GM19351 (cell line): ENCODE data around the gene TMCC1.
A peak's percentile ranks its signal among the peaks of the same experiment; 100 is the strongest.
"Not testable (repeated sequence)": the region's sequence is repeated elsewhere in the genome, so short reads cannot be mapped to it uniquely, and the experiment has no call there.

Experiments
- ATAC-seq: cut with Tn5 transposase; IDR thresholded peaks from one replicate; pipeline ENCODE4 v1.9.1; 2021; ENCODE audit warnings: mild to moderate bottlenecking, moderate library complexity; ENCODE audit not compliant: unreplicated experiment

The TMCC1 gene

GRCh38 chr3:129893581-129894070 lies at the start of gene TMCC1:
Gene TMCC1 (minus strand): TSS chr3:129893711.
- peak; percentile 87 for ATAC-seq

DNA sequence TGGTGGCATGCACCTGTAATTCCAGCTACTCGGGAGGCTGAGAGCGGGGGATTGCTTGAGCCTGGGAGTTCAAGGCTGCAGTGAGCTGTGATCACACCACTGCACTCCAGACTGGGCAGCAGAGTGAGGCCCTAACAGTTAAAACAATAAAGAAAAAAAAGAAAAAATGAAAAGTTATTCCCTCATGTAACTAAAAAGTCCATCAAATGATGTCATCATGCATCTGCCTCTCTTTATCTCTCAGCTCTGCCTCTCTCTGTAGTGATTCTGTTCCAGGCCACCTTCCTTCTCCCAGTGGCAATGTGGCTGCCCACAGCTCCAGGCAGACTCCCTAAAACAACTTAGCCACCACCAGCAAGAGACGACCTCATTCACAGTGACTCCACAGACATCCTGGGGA lies 49.5 kb upstream of the TMCC1 start:
- no peak for ATAC-seq

GRCh38 chr3:129942296-129942695 lies 48.8 kb upstream of the TMCC1 start:
- ATAC-seq: no peak

GRCh38 chr3:129940086-129940485 lies 46.6 kb upstream of the TMCC1 start:
- no peak for ATAC-seq

GRCh38 chr3:129938140-129938930 lies 44.8 kb upstream of the TMCC1 start:
- ATAC-seq: no peak

DNA sequence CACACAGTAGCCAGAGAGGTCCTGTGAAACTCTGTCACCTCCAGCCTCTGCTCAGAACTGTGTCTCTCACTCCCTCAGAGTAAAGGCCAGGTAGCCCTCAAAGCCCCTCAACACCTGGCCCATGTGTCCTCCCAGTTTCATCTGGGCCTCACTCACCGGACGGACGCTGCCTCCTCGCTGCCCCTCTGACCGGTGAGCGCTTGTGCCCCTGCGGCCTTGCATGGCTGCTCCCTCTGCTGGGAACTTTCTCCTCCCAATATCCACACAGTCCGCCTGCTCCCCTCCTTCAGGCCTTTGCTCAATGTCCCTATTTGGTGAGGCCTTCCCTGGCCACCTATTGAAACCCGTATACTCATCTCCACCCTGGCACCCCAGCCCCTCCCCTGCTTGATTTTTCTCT lies 44.2 kb upstream of the TMCC1 start:
- ATAC-seq: no peak

GRCh38 chr3:129936757-129937156 lies 43.2 kb upstream of the TMCC1 start:
- no peak for ATAC-seq

DNA sequence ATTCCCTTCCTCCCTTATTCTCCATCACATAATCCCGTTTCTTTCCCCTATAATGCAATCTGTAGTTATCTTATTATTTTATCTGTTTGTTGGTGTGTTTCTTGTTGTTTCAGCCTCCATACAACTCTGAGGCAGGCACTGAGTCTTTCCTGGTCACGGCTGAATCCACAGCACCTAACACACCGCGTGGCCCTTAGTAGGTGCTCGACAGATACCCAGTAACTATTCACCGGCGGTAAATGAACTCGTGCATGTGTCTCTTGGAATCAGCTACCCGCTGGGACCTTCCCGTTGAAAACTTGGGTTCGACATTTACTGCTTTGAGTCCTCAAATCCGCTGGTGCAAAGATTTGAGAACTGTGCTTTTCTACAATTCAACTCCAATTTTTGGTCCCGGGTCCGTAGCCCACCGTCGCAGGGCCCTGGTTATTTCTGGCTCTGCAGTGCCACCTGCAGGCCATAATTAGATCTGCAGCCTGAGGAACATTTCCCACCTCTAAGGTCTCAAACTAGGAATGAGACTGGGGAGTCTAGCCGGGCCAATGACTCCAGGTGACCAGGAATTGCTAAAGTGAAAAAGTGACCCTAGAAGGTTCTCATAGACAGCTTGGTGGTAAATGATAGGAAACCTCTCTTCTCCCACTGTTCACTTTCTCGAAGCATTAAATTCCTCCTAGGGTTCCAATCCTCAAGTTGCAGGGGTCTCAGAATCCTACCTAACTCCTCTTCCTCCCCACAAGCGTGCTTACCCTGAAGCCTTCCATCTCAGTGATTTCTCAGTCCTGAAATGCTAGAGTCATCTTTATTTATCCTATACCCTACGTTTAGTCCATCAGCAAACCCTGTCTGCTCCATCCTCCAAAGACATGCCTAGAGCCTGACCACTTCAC lies 41.0 kb upstream of the TMCC1 start:
- no peak for ATAC-seq

- ATAC-seq: no peak
These were observed 40.0 kb upstream of the TMCC1 start for GRCh38 chr3:129933471-129933870.

DNA sequence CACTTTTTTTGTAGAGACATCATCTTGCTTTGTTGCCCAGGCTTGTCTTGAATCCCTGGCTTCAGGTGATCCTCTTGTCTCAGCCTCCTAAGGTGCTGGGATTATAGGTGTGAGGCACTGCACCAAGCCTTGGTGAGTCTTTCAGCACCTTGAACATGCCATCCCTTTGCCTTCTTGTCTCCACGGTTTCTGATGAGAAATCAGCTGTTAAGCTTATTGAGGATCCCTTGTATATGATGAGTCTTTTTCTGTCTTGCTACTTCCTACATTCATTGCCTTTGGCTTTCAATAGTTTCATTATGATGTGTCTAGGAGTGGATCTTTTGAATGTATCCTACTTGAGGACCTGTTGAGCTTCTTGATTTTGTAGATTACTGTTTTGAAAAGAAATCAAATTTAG lies 35.9 kb upstream of the TMCC1 start:
- ATAC-seq: no peak

- no peak for ATAC-seq
These were observed 33.6 kb upstream of the TMCC1 start for GRCh38 chr3:129927072-129927471.

DNA sequence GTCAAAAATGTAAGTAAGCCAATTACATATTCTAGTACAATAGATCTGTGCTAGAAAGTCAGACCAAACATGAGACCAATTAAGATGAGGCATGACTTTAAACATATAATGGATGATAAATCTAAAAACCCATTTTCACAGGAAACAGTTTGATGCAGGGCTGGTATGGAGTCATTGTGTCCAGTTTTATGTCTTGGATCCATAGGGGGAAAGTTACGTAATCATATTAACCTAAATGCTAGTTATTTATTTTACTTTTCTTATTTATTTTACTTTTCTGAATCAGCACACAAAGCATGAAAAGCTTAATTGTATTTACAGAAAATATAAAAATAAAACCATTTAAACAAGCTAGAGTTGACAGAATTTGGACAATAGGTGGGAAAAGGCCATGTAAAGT lies 26.3 kb upstream of the TMCC1 start:
- ATAC-seq: no peak

GRCh38 chr3:129919357-129919756 lies 25.8 kb upstream of the TMCC1 start:
- ATAC-seq: no peak

DNA sequence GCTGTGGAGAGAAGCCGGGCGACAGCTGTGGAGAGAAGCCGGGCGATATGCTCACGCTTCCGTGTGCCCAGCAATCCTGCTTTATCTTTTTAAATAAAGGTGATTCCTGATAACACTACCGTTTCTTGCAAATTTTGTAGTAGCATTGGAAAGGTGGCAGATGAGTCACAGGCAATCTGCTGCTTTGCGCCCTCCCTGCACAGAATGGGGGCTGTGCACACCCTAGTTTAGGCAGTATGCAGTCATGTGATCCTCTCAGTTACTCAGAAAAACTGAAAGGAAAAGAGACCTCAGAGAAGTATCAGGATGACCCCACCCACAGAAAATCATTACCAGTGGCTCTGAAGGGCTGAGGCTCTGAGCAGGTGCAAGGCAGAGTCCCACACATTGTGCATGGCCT lies 24.9 kb upstream of the TMCC1 start:
- ATAC-seq: no peak

- no peak for ATAC-seq
These were observed 24.0 kb upstream of the TMCC1 start for GRCh38 chr3:129917423-129918007.

DNA sequence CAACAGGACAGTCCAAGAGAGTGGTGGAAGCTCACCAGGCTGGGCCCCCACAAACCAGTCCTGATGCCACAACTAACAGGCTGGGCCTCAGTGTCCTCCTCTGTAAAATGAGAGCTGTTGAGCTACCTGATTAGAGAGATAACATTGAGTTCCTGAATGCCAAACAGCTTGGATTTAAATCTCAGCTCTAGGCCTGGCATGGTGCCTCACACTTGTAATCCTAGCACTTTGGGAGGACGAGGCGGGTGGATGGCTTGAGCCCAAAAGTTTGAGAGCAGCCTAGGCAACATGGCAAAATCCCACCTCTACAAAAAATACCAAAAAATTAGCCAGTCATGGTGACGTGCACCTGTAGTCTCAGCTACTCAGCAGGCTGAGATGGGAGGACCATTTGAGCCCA lies 20.1 kb upstream of the TMCC1 start:
- ATAC-seq: no peak

GRCh38 chr3:129911261-129911861 lies 17.9 kb upstream of the TMCC1 start:
- ATAC-seq: no peak

DNA sequence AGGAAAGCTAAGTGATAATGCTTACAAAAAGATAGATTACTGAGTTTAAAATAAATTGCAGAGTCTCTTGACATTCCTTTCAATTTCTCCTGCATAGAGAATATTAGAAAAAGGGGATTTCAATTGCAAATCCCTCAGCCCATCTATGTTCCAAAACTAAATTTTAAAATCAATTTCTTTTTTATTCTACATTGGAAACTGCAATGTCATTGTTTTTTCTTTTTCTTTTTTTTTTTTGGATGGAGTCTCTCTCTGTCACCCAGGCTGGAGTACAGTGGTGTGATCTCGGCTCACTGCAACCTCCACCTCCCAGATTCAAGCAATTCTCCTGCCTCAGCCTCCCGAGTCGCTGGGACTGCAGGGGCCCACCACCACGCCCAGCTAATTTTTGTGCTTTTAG lies 15.7 kb upstream of the TMCC1 start:
- ATAC-seq: not testable (repeated sequence)

DNA sequence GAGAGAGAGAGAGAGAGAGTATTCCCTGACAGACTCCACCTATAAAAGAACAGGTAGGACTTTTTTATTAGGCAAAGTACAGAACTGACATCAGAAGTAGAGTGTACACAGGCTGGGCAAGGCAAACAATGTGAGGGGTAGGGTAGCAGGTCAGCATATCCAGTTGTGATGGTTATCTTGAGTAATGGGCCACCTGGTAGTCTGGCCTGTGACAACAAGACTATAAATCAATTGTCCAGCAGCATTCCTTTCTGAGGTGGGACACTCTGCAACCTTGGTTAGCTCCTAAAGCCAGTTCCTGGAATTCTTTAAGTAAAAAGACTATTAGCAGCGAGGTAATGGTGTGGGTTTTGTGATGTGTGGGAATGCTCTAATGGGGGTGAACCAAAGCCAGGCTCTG lies 14.9 kb upstream of the TMCC1 start:
- ATAC-seq: no peak

- ATAC-seq: not testable (repeated sequence)
These were observed 7.8 kb upstream of the TMCC1 start for GRCh38 chr3:129901272-129901671.

DNA sequence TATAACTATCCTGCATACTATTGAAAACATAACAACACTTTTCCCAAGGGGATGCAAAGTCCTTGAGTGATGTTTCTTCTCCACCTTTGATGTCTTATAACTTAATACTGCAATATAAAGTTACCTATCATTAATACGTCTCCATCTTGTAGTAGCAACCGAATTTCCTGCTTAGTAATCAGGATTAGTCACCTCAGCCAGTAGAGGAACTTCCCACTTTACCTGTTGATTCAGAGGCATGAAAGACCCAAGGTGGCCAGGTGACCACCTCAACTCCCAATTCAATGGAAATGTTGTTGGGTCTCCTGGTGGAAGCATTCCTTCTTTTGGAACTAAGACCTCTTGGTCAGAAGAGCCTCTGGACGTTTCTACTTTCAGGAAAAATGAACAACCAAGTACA lies 3.5 kb upstream of the TMCC1 start:
- ATAC-seq: no peak
